GM23248 (cell line): Measurements from ENCODE around the gene WDR6.

Experiments
- EZH2 ChIP-seq: fragments of 200-600 bp; sonication (generic); IDR thresholded peaks from 2 replicates; pipeline ENCODE4 v1.6.1; 2018; ENCODE audit warnings: antibody characterized with exemption, mild to moderate bottlenecking; ENCODE audit not compliant: insufficient read depth, poor library complexity, severe bottlenecking
- EZH2phosphoT487 ChIP-seq: fragments of 200-600 bp; sonication (generic); IDR thresholded peaks from 2 replicates; pipeline ENCODE4 v1.6.1; 2018; ENCODE audit warnings: antibody characterized with exemption, moderate library complexity, mild to moderate bottlenecking, low read depth; ENCODE audit not compliant: insufficient read depth

DNA sequence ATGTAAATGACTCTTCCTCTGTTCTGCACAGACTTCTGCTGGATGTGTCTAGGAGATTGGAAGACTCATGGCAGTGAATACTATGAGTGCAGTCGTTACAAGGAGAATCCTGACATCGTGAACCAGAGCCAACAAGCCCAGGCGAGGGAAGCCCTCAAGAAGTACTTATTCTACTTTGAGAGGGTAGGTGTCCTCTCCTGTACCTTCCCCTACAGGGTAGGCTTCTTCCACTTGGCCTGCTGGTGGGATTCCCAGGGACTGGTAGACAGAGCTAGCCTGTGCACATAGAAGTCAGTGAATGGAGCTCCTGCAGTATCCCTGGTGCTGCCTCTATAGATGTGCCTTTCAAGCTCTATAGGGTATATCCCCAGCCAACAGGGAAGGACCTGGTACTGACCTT lies 27.7 kb upstream of the WDR6 start:
- TF ChIP-seq EZH2 (no peak), EZH2phosphoT487 (no peak)
